ENCODE results near the gene EML1.

DNA sequence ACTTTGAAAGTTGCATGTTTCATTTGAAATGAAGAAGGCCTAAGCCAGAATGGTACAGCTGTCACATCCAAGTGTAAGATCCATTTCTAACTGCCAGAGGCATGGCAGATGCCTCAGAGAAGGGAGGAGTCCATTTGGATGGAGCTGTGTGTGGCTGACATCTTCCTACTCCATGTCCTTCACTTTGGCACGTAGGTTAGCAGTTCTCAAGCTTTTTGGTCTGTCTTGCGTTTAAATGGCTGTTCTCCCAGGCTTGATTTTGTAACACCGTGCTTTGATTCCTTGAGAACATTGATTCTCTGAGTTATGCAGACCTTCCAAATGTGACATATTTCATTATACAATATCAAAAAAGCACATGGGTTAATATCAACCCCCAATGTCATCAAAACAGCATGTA, 23.4 kb downstream of the EML1 start:
- TF ChIP-seq, protein P1, sequence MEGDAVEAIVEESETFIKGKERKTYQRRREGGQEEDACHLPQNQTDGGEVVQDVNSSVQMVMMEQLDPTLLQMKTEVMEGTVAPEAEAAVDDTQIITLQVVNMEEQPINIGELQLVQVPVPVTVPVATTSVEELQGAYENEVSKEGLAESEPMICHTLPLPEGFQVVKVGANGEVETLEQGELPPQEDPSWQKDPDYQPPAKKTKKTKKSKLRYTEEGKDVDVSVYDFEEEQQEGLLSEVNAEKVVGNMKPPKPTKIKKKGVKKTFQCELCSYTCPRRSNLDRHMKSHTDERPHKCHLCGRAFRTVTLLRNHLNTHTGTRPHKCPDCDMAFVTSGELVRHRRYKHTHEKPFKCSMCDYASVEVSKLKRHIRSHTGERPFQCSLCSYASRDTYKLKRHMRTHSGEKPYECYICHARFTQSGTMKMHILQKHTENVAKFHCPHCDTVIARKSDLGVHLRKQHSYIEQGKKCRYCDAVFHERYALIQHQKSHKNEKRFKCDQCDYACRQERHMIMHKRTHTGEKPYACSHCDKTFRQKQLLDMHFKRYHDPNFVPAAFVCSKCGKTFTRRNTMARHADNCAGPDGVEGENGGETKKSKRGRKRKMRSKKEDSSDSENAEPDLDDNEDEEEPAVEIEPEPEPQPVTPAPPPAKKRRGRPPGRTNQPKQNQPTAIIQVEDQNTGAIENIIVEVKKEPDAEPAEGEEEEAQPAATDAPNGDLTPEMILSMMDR (conservative IDR thresholded peaks at IDR 0.05) = no peak
- no peak for TF ChIP-seq ZFX (IDR thresholded peaks at IDR 0.05)

All from C4-2B (cell line).